DOHH2 (cell line): ENCODE data around the gene BLTP1.

Experiments
- H3F3A ChIP-seq: fragments of 200-600 bp; sonication (generic), shearing (Covaris generic); 2 replicates; pipeline ENCODE4 v1.6.0; 2016; ENCODE audit warnings: antibody characterized with exemption, mild to moderate bottlenecking; ENCODE audit not compliant: control insufficient read depth, insufficient read depth
- H3K27ac ChIP-seq: fragments of 200-600 bp; sonication (generic); 2 replicates; pipeline ENCODE4 v1.5.1; 2014; ENCODE audit warnings: low read depth, mild to moderate bottlenecking, low read length, moderate library complexity
- H3K27me3 ChIP-seq: fragments of 200-600 bp; sonication (generic); 2 replicates; pipeline ENCODE4 v1.6.1; 2014; ENCODE audit warnings: mild to moderate bottlenecking, low read length, mixed read lengths; ENCODE audit not compliant: control insufficient read depth
- H3K36me3 ChIP-seq: fragments of 200-600 bp; sonication (generic); 2 replicates; pipeline ENCODE4 v1.6.1; 2014; ENCODE audit warnings: mild to moderate bottlenecking, low read length, moderate library complexity, mixed read lengths; ENCODE audit not compliant: control insufficient read depth
- H3K4me1 ChIP-seq: fragments of 200-600 bp; sonication (generic); 2 replicates; pipeline ENCODE4 v1.6.1; 2014; ENCODE audit warnings: mild to moderate bottlenecking, low read length, mixed read lengths; ENCODE audit not compliant: control insufficient read depth
- H3K4me2 ChIP-seq: fragments of 200-600 bp; sonication (generic); 2 replicates; pipeline ENCODE4 v1.6.0; 2014; ENCODE audit warnings: mild to moderate bottlenecking, low read length, moderate library complexity
- H3K4me3 ChIP-seq: fragments of 200-600 bp; sonication (generic); 2 replicates; pipeline ENCODE4 v1.5.1; 2014; ENCODE audit warnings: mild to moderate bottlenecking, low read length, mixed read lengths
- H3K79me2 ChIP-seq: fragments of 200-600 bp; sonication (generic); 2 replicates; pipeline ENCODE4 v1.6.1; 2014; ENCODE audit warnings: mild to moderate bottlenecking, low read length, mixed read lengths; ENCODE audit not compliant: control insufficient read depth
- H3K9me2 ChIP-seq: fragments of 200-600 bp; sonication (generic); replicated peaks from 2 replicates; pipeline ENCODE4 v1.6.1; 2014; ENCODE audit warnings: mild to moderate bottlenecking, low read length, mixed read lengths; ENCODE audit not compliant: control insufficient read depth
- H3K9me3 ChIP-seq: fragments of 200-600 bp; sonication (generic); 2 replicates; pipeline ENCODE4 v1.6.1; 2014; ENCODE audit warnings: antibody characterized with exemption, low read length, mixed read lengths; ENCODE audit not compliant: control insufficient read depth, insufficient read depth
- H4K20me1 ChIP-seq: fragments of 200-600 bp; sonication (generic); 2 replicates; pipeline ENCODE4 v1.6.0; 2014; ENCODE audit warnings: low read depth, mild to moderate bottlenecking, antibody characterized with exemption, low read length, moderate library complexity; ENCODE audit not compliant: control insufficient read depth, insufficient read depth
- CTCF ChIP-seq: fragments of 200-600 bp; sonication (generic); IDR thresholded peaks from one replicate; pipeline ENCODE4 v1.5.1; 2014; ENCODE audit warnings: antibody characterized with exemption, mild to moderate bottlenecking, low read depth, low read length; ENCODE audit not compliant: poor library complexity, severe bottlenecking
- EZH2phosphoT487 ChIP-seq: fragments of 200-600 bp; sonication (generic); IDR thresholded peaks from 2 replicates; pipeline ENCODE4 v1.6.1; 2017; ENCODE audit warnings: borderline replicate concordance, mild to moderate bottlenecking, antibody characterized with exemption, low read length, moderate library complexity, mixed read lengths

Gene BLTP1

GRCh38 chr4:122139139-122139538 lies 13.0 kb upstream of the BLTP1 start:
- Histone ChIP-seq H3K27ac (no peak overlapping the region), H3K36me3 (no peaks in the 10 kb centered on the region), H3K4me2 (no peak overlapping the region), H3K4me3 (no peak overlapping the region), H3F3A (no peaks in the 10 kb centered on the region), H3K4me1 (no peaks in the 10 kb centered on the region), H3K9me3 (no peaks in the 10 kb centered on the region), H3K9me2 (no peaks in the 10 kb centered on the region), H3K79me2 (no peaks in the 10 kb centered on the region), H4K20me1 (no peaks in the 10 kb centered on the region), H3K27me3 (0 out of 2 replicates have a peak, but pooled peaks cover 1% of the 10 kb centered on the region)
- TF ChIP-seq CTCF = no peak
- no peak for TF ChIP-seq EZH2phosphoT487

- Histone ChIP-seq H3K79me2 (no peaks in the 10 kb centered on the region), H3K4me1 (no peaks in the 10 kb centered on the region), H3K9me2 (no peaks in the 10 kb centered on the region), H3K4me3 (no peak overlapping the region), H3F3A (no peaks in the 10 kb centered on the region), H4K20me1 (no peaks in the 10 kb centered on the region), H3K4me2 (no peak overlapping the region), H3K9me3 (no peaks in the 10 kb centered on the region), H3K36me3 (no peaks in the 10 kb centered on the region), H3K27me3 (no peaks in the 10 kb centered on the region), H3K27ac (no peak overlapping the region)
- TF ChIP-seq CTCF (no peak), EZH2phosphoT487 (no peak)
Observed at GRCh38 chr4:122140834-122141233, 11.3 kb upstream of the BLTP1 start.

GRCh38 chr4:122142687-122143086 lies 9.4 kb upstream of the BLTP1 start:
- TF ChIP-seq CTCF = no peak
- no peak for TF ChIP-seq EZH2phosphoT487
- Histone ChIP-seq H3K4me1 (no peaks in the 10 kb centered on the region), H3K27me3 (no peaks in the 10 kb centered on the region), H3K27ac (no peak overlapping the region), H4K20me1 (no peaks in the 10 kb centered on the region), H3K9me2 (no peaks in the 10 kb centered on the region), H3F3A (no peaks in the 10 kb centered on the region), H3K4me3 (no peak overlapping the region), H3K9me3 (no peaks in the 10 kb centered on the region), H3K79me2 (no peaks in the 10 kb centered on the region), H3K4me2 (no peak overlapping the region), H3K36me3 (no peaks in the 10 kb centered on the region)

- Histone ChIP-seq H3K4me2 (no peak overlapping the region), H3F3A (no peaks in the 10 kb centered on the region), H3K36me3 (no peaks in the 10 kb centered on the region), H3K27ac (no peak overlapping the region), H3K79me2 (no peaks in the 10 kb centered on the region), H3K4me1 (peaks cover 11% of the 10 kb centered on the region), H3K27me3 (no peaks in the 10 kb centered on the region), H3K9me3 (no peaks in the 10 kb centered on the region), H3K4me3 (no peak overlapping the region), H4K20me1 (no peaks in the 10 kb centered on the region), H3K9me2 (no peaks in the 10 kb centered on the region)
- TF ChIP-seq EZH2phosphoT487 = no peak
- TF ChIP-seq CTCF = no peak
Observed at GRCh38 chr4:122146652-122147051, 5.5 kb upstream of the BLTP1 start.
